Activated CD8-positive, alpha-beta memory T cell treated with anti-CD3 and anti-CD28 coated beads, Interleukin-2, amount 50 U/mL, for 48 hours (primary cell): ENCODE measurements around the gene ZC4H2.
A peak's percentile ranks its signal among the peaks of the same experiment; 100 is the strongest.
"Not testable (repeated sequence)": the region's sequence is repeated elsewhere in the genome, so short reads cannot be mapped to it uniquely, and the experiment has no call there.

Experiments
- DNase-seq: peaks from one replicate; pipeline ENCODE4 v3.0.0-alpha.2; 2020

ZC4H2 gene, protein sequence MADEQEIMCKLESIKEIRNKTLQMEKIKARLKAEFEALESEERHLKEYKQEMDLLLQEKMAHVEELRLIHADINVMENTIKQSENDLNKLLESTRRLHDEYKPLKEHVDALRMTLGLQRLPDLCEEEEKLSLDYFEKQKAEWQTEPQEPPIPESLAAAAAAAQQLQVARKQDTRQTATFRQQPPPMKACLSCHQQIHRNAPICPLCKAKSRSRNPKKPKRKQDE

GRCh38 chrX:64975989-64976672 lies at the start of gene ZC4H2:
ZC4H2 (minus strand) TSS chrX:64976450; CDS start chrX:64976377, 73 bp downstream.
- DNase-seq: peak; percentile 67

GRCh38 chrX:65017451-65017850 lies 41.2 kb upstream of the ZC4H2 start:
- DNase-seq: no peak

DNA sequence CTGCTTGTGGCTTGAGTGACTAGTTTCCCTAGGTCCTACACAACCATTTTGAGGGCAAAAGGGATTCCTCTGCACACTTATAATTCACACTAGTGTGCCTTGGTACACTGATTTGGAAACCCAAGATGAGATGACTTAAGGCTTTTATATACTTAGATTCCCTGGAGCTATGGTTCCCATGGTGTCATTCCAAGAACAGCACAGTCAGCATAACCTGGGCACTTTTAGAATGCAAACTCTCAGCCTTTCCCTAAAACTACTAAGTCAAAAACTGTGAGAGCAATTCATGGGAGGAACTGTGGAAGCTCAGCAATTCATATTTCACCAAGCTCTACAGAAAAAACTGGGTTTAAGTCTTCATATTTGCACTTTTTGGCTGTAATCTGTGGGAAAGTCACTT lies 38.0 kb upstream of the ZC4H2 start:
- DNase-seq: no peak

DNA sequence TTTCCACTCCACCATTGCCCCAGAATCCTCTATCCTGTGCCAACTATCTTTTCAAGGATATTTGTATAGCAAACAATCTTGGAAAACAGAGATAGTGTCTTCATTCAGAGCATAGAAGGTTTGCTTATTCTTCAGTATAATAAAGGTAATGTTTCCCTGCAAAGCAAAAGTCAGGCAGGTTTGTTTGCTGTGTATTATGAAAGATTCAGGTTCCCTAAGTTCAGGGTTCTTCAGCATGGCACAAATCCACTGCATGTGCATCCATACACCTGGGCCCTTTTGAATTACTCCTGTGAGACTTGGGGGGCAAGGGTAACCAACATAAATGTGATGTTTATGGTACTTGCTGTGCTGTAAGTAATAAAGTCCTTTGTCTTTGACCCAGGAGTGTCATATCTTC lies 33.2 kb upstream of the ZC4H2 start:
- DNase-seq: no peak

DNA sequence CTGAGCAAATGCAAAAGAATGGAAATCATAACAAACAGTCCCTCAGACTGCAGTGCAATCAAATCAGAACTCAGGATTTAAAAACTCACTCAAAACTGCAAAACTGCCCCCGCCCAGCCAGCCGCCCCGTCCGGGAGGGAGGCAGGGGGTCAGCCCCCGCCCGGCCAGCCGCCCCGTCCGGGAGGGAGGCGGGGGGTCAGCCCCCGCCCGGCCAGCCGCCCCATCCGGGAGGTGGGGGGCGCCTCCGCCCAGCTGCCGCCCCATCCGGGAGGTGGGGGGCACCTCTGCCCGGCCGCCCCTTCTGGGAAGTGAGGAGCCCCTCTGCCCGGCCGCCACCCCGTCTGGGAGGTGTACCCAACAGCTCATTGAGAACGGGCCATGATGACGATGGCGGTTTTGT lies 26.0 kb upstream of the ZC4H2 start:
- not testable (repeated sequence) for DNase-seq

DNA sequence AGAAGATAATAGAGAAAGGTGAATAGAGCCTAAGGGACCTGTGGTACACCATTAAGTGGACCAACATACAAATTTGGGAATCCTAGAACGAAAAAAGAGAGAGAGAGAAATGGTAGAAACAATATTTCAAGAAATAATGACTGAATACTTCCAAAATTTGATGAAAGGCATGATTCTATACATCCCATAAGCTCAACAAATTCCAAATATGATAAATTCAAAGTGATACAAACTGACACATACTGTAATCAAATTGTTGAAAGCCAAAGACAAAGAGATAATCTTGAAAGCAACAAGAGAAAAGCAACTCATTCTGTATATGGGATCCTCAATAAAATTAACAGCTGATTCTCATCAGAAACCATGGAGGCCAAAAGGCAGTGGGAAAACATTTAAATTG lies 20.6 kb upstream of the ZC4H2 start:
- DNase-seq: no peak

DNA sequence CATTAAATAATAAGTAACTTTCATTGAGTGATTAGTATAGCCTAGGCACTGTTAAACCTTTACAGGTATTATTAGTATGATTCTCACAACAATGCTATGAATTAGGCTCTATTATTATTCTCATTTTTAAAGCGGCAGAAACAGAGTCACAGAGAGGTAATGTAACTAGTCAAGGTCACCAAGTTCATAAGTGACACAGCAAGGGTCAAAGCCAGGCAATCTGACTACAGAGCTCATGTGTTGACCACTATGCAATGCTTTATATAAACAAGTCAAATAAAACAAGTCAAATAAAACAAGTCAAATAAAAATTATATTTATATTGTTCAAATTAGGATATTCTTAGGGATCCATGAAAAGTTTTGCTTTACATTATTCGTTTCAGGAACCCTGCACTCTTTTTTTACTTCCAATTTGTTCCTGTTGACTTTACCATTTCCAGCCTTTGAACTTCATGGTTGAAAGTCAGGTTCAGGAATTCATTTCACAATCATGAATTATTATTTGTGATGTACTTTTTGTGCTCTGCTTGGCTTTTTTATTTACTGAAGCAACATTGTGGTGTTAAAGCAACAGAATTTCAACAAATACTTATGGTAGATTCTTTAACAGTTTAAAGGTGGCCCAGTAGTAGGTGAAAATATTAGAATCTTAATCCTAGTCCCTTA lies 18.0 kb upstream of the ZC4H2 start:
- no peak for DNase-seq

DNA sequence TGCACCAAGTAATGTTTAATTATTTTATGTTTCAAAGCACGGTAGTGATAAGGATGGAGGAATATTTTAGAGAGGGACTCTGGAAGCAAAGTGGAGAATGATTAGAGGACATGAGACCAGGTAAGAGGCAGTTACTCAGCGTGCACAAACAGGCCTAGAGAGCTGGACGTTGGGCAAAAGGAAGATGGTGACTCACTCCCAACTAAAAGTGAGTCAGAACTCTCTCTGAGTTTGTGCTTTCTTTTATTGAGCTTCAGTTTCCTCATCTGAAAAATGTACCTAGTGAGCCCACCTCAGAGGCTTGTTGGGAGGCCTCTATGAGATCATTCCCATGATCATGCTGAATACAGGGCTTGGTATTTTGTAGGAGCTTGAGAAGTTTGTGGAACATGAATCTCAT lies 1.6 kb upstream of the ZC4H2 start:
- DNase-seq: no peak

DNA sequence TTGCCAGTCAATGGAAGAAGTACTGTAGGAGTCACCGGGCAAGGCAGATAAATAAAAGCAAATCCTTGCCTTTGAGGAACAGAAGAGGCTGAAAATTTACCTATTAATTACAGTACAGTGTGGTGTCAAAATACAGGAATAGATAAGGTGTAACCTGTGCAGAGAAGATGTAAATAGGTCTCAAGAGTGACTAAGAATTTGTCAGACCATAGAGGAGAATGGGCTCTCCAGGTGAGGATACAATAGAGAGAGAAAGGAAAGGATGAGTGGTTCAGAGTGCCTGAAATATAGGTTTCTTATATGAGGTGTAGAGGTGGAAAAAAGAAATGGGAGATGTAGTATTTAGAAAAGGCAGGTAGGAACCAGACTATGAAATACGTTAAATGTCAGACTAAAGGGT lies 801 bp upstream of the ZC4H2 start:
- DNase-seq: no peak

DNA sequence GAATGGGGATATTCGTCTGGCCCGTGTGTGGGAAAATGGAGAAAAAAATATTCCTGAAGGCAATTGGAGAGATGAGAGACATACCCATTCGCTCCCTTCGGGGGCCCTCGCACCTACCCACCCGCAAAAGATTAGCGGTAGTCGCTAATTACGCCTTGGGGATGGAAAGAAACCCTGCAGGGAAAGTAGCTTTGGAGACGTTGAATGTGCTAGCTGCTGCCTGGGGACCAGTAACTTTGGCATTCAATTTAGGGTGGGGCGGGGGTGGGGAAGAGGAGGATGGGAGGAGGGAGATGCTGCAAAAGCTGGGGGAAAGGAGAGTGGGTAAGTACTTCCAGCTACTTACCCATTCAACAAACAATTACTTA lies 407 bp upstream of the ZC4H2 start:
- peak; percentile 40 for DNase-seq

DNA sequence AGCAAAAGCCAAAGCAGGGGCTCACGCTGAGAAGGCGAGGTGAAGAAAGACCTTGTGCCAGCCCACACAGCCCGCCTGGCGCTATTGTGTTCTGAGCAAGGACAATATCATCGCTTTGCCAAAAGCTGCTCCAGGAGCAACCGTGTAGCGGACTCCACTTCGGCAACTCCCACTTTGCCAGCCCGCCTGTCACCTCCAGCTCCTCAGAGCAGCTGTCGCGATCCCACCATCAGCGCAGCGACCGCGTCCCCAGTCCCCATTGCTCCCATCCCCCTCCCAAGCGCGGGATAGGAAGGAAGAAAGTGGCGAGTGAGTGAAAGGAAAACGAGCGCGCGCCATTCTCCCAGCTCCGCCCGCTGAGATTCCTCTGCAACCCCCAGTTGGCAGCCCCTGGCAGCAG lies 759 bp downstream of the ZC4H2 start:
- peak; percentile 55 for DNase-seq

DNA sequence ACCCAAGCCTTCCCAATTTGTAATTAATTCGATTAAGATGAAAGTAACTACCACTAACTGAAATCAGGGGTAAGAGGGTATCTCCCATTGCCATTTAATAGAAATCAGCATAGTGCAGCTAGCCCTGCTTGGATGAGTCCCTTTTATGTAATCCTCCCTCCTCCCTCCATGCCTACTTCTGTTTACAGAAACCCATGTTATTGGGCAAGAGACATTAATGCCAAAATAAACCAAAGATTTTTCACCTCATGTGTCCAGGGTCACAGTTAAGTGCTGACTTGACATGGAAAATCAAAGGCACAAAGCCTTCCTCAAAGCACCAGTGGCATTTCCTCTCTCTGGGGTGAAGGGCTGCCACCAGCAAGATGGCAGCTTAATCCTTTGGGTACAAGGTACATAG lies 50.8 kb downstream of the ZC4H2 start:
- no peak for DNase-seq

- no peak for DNase-seq
Observed at GRCh38 chrX:64908121-64908520, 68.1 kb downstream of the ZC4H2 start.

- DNase-seq: peak; percentile 53
Observed at GRCh38 chrX:64894454-64895038, 81.7 kb downstream of the ZC4H2 start.

DNA sequence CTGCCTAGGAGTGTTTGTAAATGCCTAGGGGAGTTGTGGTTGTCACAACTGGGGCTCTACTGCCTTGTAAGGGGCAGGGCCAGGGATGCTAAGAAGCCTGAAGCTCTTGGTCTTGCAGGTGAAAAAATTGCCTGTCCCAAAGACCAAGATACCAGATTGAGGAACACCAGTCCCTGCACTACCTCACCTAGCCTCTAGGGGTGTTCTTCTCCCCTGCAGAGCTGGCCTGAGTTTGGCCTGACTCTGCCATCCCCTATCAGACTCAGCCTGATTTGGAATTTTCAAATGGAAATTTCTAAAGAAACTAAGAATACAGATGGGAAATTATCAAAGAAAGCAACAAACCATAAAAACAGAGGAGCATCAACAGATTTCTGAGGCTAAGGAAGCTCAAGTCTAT lies 90.4 kb downstream of the ZC4H2 start:
- DNase-seq: no peak

DNA sequence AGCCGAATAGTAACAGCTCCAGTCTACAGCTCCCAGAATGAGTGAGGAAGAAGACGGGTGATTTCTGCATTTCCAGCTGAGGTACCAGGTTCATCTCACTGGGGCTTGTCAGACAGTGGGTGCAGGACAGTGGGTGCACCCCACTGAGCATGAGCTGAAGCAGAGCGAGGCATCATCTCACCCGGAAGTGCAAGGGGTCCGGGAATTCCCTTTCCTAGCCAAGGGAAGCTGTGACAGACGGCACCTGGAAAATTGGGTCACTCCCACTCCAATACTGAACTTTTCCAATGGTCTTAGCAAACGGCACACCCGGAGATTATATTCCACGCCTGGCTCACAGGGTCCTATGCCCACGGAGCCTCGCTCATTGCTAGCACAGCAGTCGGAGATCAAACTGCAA lies 97.5 kb downstream of the ZC4H2 start:
- not testable (repeated sequence) for DNase-seq

GRCh38 chrX:64867217-64867616 lies 109.0 kb downstream of the ZC4H2 start:
- DNase-seq: no peak
